Fibroblast of the aortic adventitia (primary cell): Measurements from ENCODE around the gene SERINC5. TPM values are rescaled to one million over a fixed set of nuclear protein-coding genes. Genes with fewer than 3 reads are reported as not detected.
A peak's percentile ranks its signal among the peaks of the same experiment; 100 is the strongest.

Experiments used
- DNase-seq: peaks from one replicate; pipeline ENCODE4 v3.0.0-alpha.2; 2010; ENCODE audit warnings: low read depth
- H3K4me3 ChIP-seq: 2 replicates; pipeline ENCODE4 v1.5.1; 2011; ENCODE audit warnings: low read depth, mild to moderate bottlenecking, control low read depth, low read length, moderate library complexity
- total RNA-seq: library from RNA; depleted of rRNA; stranded (reverse); fragments of >200 nt; gene quantifications from 2 replicates; pipeline ENCODE4 v1.2.3, GENCODE V29; 2012; ENCODE audit warnings: low replicate concordance
- TF ChIP-seq, protein P1 (sequence below): IDR thresholded peaks from 2 replicates; pipeline ENCODE4 v1.5.1; 2011; ENCODE audit warnings: mild to moderate bottlenecking, low read length, control low read depth, inconsistent platforms; ENCODE audit not compliant: insufficient read depth

Gene SERINC5
- total RNA-seq, 1 donor, result 17.1 TPM

DNA sequence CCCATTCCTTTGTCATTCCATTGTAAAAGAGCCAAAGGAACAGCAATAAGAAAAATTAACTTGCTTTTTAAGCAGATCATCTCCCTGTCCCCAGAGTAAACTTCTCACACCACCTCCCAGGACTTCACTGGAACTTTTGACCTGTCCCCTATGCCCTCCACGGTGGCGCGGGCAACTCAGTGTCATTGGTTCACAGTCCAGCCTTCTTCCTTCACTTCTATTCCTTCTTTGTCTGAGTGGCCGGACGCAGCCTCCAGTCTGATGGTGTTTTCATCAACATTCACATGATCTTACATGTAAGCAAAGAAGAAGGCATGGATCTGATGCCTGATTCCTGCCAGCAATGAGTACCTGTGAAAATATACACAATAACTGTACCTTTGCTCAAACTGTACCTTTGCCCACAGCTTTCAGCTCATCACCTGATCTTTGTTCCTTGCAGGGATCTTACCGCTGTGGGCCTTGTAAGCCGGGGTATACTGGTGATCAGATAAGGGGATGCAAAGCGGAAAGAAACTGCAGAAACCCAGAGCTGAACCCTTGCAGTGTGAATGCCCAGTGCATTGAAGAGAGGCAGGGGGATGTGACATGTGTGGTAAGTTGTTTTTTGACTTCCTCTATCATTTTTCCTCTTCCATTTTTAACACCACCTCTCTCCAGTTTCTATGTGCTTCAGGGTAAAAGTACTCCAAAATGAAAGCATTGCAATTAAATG is 188.2 kb downstream of the SERINC5 start:
- TF ChIP-seq, protein P1, sequence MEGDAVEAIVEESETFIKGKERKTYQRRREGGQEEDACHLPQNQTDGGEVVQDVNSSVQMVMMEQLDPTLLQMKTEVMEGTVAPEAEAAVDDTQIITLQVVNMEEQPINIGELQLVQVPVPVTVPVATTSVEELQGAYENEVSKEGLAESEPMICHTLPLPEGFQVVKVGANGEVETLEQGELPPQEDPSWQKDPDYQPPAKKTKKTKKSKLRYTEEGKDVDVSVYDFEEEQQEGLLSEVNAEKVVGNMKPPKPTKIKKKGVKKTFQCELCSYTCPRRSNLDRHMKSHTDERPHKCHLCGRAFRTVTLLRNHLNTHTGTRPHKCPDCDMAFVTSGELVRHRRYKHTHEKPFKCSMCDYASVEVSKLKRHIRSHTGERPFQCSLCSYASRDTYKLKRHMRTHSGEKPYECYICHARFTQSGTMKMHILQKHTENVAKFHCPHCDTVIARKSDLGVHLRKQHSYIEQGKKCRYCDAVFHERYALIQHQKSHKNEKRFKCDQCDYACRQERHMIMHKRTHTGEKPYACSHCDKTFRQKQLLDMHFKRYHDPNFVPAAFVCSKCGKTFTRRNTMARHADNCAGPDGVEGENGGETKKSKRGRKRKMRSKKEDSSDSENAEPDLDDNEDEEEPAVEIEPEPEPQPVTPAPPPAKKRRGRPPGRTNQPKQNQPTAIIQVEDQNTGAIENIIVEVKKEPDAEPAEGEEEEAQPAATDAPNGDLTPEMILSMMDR, result no peak
- DNase-seq, result no peak

DNA sequence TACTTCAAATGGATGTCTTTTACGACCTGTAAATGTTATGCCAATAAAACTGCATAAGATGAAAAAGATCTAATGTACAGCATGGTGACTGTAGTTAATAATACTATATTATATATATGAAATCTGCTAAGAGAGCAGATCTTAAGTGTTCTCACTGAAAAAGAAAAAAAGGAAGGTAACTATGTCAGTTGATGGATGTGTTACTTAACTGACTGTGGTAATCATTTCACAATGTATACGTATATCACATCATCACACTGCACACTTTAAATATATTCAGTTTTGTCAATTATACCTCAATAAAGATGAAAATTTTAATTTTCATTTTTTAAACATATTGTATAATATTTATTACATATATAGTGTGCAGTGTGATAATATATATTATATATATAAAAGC is 188.8 kb downstream of the SERINC5 start:
- H3K4me3 ChIP-seq, result no peak overlapping the region
- TF ChIP-seq, protein P1, result no peak
- DNase-seq, result no peak

More for the DNA sequence above, 188.2 kb downstream of the SERINC5 start:
- no peak overlapping the region for H3K4me3 ChIP-seq

DNA sequence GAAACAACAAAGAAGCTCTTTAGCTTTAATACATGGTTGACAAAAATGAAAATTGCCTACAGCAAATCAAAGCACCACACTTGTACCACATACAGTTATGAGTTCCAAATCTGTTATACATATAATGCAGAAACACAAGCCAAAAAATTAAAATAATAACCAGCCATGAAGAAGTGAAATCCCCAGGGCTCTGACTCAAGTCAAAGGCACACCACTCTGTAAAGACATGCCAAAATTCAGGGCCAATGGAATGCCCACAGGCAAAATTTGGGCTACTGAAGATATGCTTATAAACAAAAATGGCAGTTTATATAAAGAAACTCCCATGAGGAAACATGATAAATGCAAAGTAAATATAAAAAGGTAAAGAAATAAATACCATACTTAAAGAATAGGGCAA is 191.7 kb downstream of the SERINC5 start:
- TF ChIP-seq, protein P1, result no peak
- H3K4me3 ChIP-seq, result no peak overlapping the region
- DNase-seq, result peak; percentile 46

Other genes starting within 250 kb of the SERINC5 start
- gene THBS4, start 220.7 kb downstream of the SERINC5 start, total RNA-seq, result 0.90 and 1.5 TPM in 2 replicates
- gene SPZ1, start 64.0 kb upstream of the SERINC5 start, total RNA-seq, result not detected in 2 replicates
- gene ZFYVE16, start 152.0 kb upstream of the SERINC5 start, total RNA-seq, result 28.1 and 66.0 TPM in 2 replicates
- 6.8 and 11.2 TPM in 2 replicates for gene FAM151B, start 232.1 kb upstream of the SERINC5 start, total RNA-seq